Measurements from ENCODE around the gene EPS15. TPM values are rescaled to one million over a fixed set of nuclear protein-coding genes. Genes with fewer than 3 reads are reported as not detected.

EPS15 gene
- total and polyA plus RNA-seq, 2 experiments from 2014 or later, result 31.0 to 76.5 TPM

GRCh38 chr1:51365774-51366173 lies 153.3 kb downstream of the EPS15 start:
- Histone ChIP-seq H3K27me3 (ENCODE audit: insufficient read depth) (no peaks in the 10 kb centered on the region), H3K4me2 (no peak overlapping the region), H2AFZ (no peak overlapping the region), H3K36me3 (ENCODE audit: insufficient read depth) (peaks cover 5% of the 10 kb centered on the region; the same call in 1 of the 2 replicates), H3K4me3 (no peak overlapping the region), H3K27ac (ENCODE audit: low read depth) (no peak overlapping the region), H3F3A (replicated peaks; ENCODE audit: low read depth) (no peaks in the 10 kb centered on the region), H3K4me1 (ENCODE audit: insufficient read depth) (no peaks in the 10 kb centered on the region), H3K79me2 (replicated peaks; ENCODE audit: insufficient read depth) (no peaks in the 10 kb centered on the region), H3K9me2 (ENCODE audit: insufficient read depth) (no peaks in the 10 kb centered on the region), H4K20me1 (replicated peaks; ENCODE audit: insufficient read depth) (no peaks in the 10 kb centered on the region; the same call in 1 of the 2 replicates)
- no peaks in the 10 kb centered on the region for H3K27me3 Mint-ChIP-seq (ENCODE audit: insufficient read depth, low read depth, poor library complexity)
- ATAC-seq (no peak), DNase-seq (ENCODE audit: low spot score) (no peak)
- no peak overlapping the region for H3K4me3 Mint-ChIP-seq
- H3K9me3 Mint-ChIP-seq, result no peaks in the 10 kb centered on the region
- peaks cover 20% of the 10 kb centered on the region for H3K36me3 Mint-ChIP-seq (ENCODE audit: low read depth)
- no peaks in the 10 kb centered on the region; the same call in 2 of the 3 replicates for H3K4me1 Mint-ChIP-seq
- TF ChIP-seq JUNB (IDR thresholded peaks at IDR 0.05; ENCODE audit: unreplicated experiment) (no peak), NANOG (IDR thresholded peaks at IDR 0.05; ENCODE audit: borderline replicate concordance) (no peak), EZH2 (IDR thresholded peaks at IDR 0.05; ENCODE audit: low read depth, unreplicated experiment) (no peak), CTCF (conservative IDR thresholded peaks at IDR 0.05; ENCODE audit: low read depth in 2 of 2) (no peak), POLR2AphosphoS5 (IDR thresholded peaks at IDR 0.05; ENCODE audit: low read depth) (no peak), EZH2phosphoT487 (IDR thresholded peaks at IDR 0.05; ENCODE audit: unreplicated experiment) (no peak), ZNF114 (CRISPR knock-in tag; IDR thresholded peaks at IDR 0.05) (no peak), ETS1 (IDR thresholded peaks at IDR 0.05) (no peak), CREB1 (CRISPR knock-in tag; IDR thresholded peaks at IDR 0.05; ENCODE audit: low read depth) (no peak), REST (IDR thresholded peaks at IDR 0.05; ENCODE audit: unreplicated experiment) (no peak), ZNF462 (CRISPR knock-in tag; IDR thresholded peaks at IDR 0.05) (no peak), ZNF331 (CRISPR knock-in tag; IDR thresholded peaks at IDR 0.05; ENCODE audit: low read depth) (no peak), STAT1 (IDR thresholded peaks at IDR 0.05; ENCODE audit: unreplicated experiment) (no peak)
- H3K27ac Mint-ChIP-seq, result no peak overlapping the region
